ENCODE results near the gene DARS1.

DNA sequence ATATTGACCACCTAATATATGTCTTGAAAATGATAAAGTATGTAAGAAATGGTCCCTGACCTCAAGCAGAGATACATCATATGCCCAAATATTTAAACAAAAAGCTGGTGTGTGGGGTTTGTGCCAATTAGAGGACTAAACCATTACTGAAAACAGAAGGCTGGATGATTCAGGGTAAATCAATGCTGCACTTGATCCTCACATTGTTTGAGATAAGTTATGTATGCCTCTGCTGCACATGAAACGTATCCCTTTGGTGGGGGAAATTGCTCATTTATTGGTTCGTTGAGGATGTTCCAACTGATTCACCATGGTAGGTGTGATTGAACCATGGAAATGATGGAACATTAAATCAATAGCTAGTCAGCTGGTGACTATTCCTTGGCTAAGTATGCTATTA, 24.7 kb upstream of the DARS1 start:
- TF ChIP-seq POLR2A (IDR thresholded peaks at IDR 0.05): no peak
- TF ChIP-seq, protein P1, sequence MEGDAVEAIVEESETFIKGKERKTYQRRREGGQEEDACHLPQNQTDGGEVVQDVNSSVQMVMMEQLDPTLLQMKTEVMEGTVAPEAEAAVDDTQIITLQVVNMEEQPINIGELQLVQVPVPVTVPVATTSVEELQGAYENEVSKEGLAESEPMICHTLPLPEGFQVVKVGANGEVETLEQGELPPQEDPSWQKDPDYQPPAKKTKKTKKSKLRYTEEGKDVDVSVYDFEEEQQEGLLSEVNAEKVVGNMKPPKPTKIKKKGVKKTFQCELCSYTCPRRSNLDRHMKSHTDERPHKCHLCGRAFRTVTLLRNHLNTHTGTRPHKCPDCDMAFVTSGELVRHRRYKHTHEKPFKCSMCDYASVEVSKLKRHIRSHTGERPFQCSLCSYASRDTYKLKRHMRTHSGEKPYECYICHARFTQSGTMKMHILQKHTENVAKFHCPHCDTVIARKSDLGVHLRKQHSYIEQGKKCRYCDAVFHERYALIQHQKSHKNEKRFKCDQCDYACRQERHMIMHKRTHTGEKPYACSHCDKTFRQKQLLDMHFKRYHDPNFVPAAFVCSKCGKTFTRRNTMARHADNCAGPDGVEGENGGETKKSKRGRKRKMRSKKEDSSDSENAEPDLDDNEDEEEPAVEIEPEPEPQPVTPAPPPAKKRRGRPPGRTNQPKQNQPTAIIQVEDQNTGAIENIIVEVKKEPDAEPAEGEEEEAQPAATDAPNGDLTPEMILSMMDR (IDR thresholded peaks at IDR 0.05): no peak

Data from vagina (tissue), 2 donors.